ENCODE results near the gene MOB3B. TPM values are rescaled to one million over a fixed set of nuclear protein-coding genes. Genes with fewer than 3 reads are reported as not detected.

The MOB3B gene
- total RNA-seq, 1 experiment from 2014 or later: 0.19 TPM

GRCh38 chr9:27337236-27337635 lies 192.4 kb downstream of the MOB3B start:
- Histone ChIP-seq H3K36me3 (ENCODE audit: insufficient read depth, low read length, poor library complexity, severe bottlenecking) (no peaks in the 10 kb centered on the region), H3K27ac (ENCODE audit: low read depth, low read length, poor library complexity, severe bottlenecking) (no peak overlapping the region), H3K4me1 (ENCODE audit: insufficient read depth, low read length, poor library complexity, severe bottlenecking) (no peaks in the 10 kb centered on the region), H3K27me3 (replicated peaks; ENCODE audit: insufficient read depth, low read depth, low read length, poor library complexity) (no peaks in the 10 kb centered on the region), H3K9me3 (ENCODE audit: low read depth, low read length, poor library complexity, severe bottlenecking) (no peaks in the 10 kb centered on the region), H3K4me3 (ENCODE audit: low read depth, low read length, poor library complexity, severe bottlenecking) (no peak overlapping the region)
- no peak for TF ChIP-seq CTCF (conservative IDR thresholded peaks at IDR 0.05; ENCODE audit: low read depth, low read length)
- no peak for TF ChIP-seq EZH2 (IDR thresholded peaks at IDR 0.05; ENCODE audit: borderline replicate concordance, low read depth, low read length, poor library complexity, severe bottlenecking)
- DNase-seq (ENCODE audit: low spot score): no peak
- BruUV-seq (replicated peaks): no TSS peak
- ChIA-PET POLR2A (ENCODE audit: low non-redundant PET) (no interaction called here), CTCF (no interaction called here)
- intact Hi-C loops (cut with micrococcal nuclease; ENCODE audit: unreplicated experiment): loop anchor here (10.0 kb wide), 2 partner anchors 388 to 738 kb away; no protein-coding TSS in a partner anchor

- TF ChIP-seq EZH2 (IDR thresholded peaks at IDR 0.05; ENCODE audit: borderline replicate concordance, low read depth, low read length, poor library complexity, severe bottlenecking): no peak
- TF ChIP-seq CTCF (conservative IDR thresholded peaks at IDR 0.05; ENCODE audit: low read depth, low read length): no peak
- BruUV-seq (replicated peaks): no TSS peak
- ChIA-PET CTCF (no interaction called here), POLR2A (ENCODE audit: low non-redundant PET) (no interaction called here)
- H3K27ac ChIP-seq (ENCODE audit: low read depth, low read length, poor library complexity, severe bottlenecking): no peak overlapping the region
- no peaks in the 10 kb centered on the region for H3K9me3 ChIP-seq (ENCODE audit: low read depth, low read length, poor library complexity, severe bottlenecking)
- H3K4me1 ChIP-seq (ENCODE audit: insufficient read depth, low read length, poor library complexity, severe bottlenecking): no peaks in the 10 kb centered on the region
- no peaks in the 10 kb centered on the region for H3K36me3 ChIP-seq (ENCODE audit: insufficient read depth, low read length, poor library complexity, severe bottlenecking)
- intact Hi-C loops (cut with micrococcal nuclease; ENCODE audit: unreplicated experiment): loop anchor here (10.0 kb wide), 2 partner anchors 388 to 738 kb away; no protein-coding TSS in a partner anchor
- DNase-seq (ENCODE audit: low spot score): no peak
- no peak overlapping the region for H3K4me3 ChIP-seq (ENCODE audit: low read depth, low read length, poor library complexity, severe bottlenecking)
- H3K27me3 ChIP-seq (replicated peaks; ENCODE audit: insufficient read depth, low read depth, low read length, poor library complexity): no peaks in the 10 kb centered on the region
Observed at GRCh38 chr9:27336829-27337228, 192.8 kb downstream of the MOB3B start.

GRCh38 chr9:27336126-27336525 lies 193.5 kb downstream of the MOB3B start:
- intact Hi-C loops (cut with micrococcal nuclease; ENCODE audit: unreplicated experiment): loop anchor here (10.0 kb wide), 2 partner anchors 389 to 739 kb away; no protein-coding TSS in a partner anchor
- H3K27ac ChIP-seq (ENCODE audit: low read depth, low read length, poor library complexity, severe bottlenecking): no peak overlapping the region
- ChIA-PET CTCF (no interaction called here), POLR2A (ENCODE audit: low non-redundant PET) (no interaction called here)
- no TSS peak for BruUV-seq (replicated peaks)
- H3K36me3 ChIP-seq (ENCODE audit: insufficient read depth, low read length, poor library complexity, severe bottlenecking): no peaks in the 10 kb centered on the region
- H3K4me3 ChIP-seq (ENCODE audit: low read depth, low read length, poor library complexity, severe bottlenecking): no peak overlapping the region
- no peak for DNase-seq (ENCODE audit: low spot score)
- no peaks in the 10 kb centered on the region for H3K9me3 ChIP-seq (ENCODE audit: low read depth, low read length, poor library complexity, severe bottlenecking)
- no peaks in the 10 kb centered on the region for H3K4me1 ChIP-seq (ENCODE audit: insufficient read depth, low read length, poor library complexity, severe bottlenecking)
- no peaks in the 10 kb centered on the region for H3K27me3 ChIP-seq (replicated peaks; ENCODE audit: insufficient read depth, low read depth, low read length, poor library complexity)
- no peak for TF ChIP-seq CTCF (conservative IDR thresholded peaks at IDR 0.05; ENCODE audit: low read depth, low read length)
- no peak for TF ChIP-seq EZH2 (IDR thresholded peaks at IDR 0.05; ENCODE audit: borderline replicate concordance, low read depth, low read length, poor library complexity, severe bottlenecking)
